Measurements from ENCODE around the gene SLC8A1. TPM values are rescaled to one million over a fixed set of nuclear protein-coding genes. Genes with fewer than 3 reads are reported as not detected.

The SLC8A1 gene
- total RNA-seq, 4 donors from 2014 or later, result 1.3 to 3.8 (median 2.4) TPM

DNA sequence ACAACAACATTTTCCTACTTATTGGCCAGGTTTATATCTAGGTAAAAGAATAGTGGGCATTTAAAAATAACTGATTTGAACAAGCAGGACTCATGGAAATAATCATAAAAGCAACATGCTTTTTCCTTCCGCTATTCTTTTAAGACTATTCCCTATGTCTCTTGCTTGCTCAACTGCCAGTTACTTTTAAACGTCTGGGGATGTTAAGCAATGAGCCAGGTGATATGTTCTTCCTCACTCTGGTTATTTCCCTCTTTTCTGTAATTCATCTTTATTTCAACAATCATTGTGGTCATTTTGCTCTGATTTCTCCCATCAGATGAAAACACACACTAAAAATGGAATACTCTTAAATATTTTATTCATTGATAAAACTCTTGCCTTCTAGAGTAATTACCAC, 33.4 kb upstream of the SLC8A1 start:
- DNase-seq, result no peak
- no peaks in the 10 kb centered on the region for H3K9me3 ChIP-seq
- no peaks in the 10 kb centered on the region for H3K27me3 ChIP-seq
- no peak overlapping the region for H3K27ac ChIP-seq
- TF ChIP-seq POLR2A (IDR thresholded peaks at IDR 0.05), result no peak
- TF ChIP-seq, protein P1, sequence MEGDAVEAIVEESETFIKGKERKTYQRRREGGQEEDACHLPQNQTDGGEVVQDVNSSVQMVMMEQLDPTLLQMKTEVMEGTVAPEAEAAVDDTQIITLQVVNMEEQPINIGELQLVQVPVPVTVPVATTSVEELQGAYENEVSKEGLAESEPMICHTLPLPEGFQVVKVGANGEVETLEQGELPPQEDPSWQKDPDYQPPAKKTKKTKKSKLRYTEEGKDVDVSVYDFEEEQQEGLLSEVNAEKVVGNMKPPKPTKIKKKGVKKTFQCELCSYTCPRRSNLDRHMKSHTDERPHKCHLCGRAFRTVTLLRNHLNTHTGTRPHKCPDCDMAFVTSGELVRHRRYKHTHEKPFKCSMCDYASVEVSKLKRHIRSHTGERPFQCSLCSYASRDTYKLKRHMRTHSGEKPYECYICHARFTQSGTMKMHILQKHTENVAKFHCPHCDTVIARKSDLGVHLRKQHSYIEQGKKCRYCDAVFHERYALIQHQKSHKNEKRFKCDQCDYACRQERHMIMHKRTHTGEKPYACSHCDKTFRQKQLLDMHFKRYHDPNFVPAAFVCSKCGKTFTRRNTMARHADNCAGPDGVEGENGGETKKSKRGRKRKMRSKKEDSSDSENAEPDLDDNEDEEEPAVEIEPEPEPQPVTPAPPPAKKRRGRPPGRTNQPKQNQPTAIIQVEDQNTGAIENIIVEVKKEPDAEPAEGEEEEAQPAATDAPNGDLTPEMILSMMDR (IDR thresholded peaks at IDR 0.05 in 4 of 5, conservative IDR thresholded peaks at IDR 0.05 in 1 of 5), result no peak
- intact Hi-C loops (cut with DNase I; ENCODE audit: low total_unique reads), result no loop called here
- in situ Hi-C loops (cut with MboI; ENCODE audit: low sequenced_read_pairs in 4 of 4), result no loop called here
- no peak overlapping the region for H3K4me3 ChIP-seq
- H3K36me3 ChIP-seq, result no peaks in the 10 kb centered on the region
- ATAC-seq, result no peak
- H3K4me1 ChIP-seq, result no peaks in the 10 kb centered on the region

DNA sequence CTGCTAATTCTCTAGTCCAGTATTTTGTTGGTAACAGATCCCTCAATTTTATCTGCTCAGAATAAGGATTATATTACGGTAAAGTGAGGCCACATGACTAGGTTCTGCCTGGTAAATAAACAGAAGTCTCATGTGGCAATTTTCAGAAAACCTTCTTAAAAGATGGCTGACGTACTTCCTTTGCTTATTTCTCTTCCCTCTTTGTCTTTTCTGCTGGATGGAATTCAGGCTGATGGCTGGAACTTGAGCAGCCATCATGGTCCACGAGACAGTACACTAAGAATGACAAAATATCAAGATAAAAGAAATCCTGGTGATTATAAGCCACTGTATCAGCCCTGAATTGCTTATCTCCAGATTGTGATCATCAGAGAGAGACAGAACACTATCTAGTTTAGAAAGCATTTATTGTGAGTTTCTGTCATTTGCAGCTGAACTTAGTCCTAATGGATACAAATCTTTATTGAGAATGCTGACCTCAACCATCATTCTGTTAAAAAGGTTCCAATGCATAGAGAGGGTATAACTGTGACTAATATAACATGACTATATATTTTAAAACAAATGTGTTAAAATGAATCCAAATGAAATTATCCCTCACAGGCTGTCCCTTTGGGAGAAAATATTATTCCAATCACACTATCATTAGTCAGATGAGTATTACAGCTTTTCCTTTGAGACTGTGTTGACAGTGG, 31.8 kb upstream of the SLC8A1 start:
- intact Hi-C loops (cut with DNase I; ENCODE audit: low total_unique reads), result no loop called here
- H3K4me1 ChIP-seq, result no peaks in the 10 kb centered on the region
- in situ Hi-C loops (cut with MboI; ENCODE audit: low sequenced_read_pairs in 4 of 4), result no loop called here
- no peak for ATAC-seq
- no peaks in the 10 kb centered on the region for H3K36me3 ChIP-seq
- no peak for DNase-seq
- TF ChIP-seq, protein P1 (IDR thresholded peaks at IDR 0.05 in 4 of 5, conservative IDR thresholded peaks at IDR 0.05 in 1 of 5), result no peak
- no peak for TF ChIP-seq POLR2A (IDR thresholded peaks at IDR 0.05)
- H3K9me3 ChIP-seq, result no peaks in the 10 kb centered on the region
- no peak overlapping the region for H3K4me3 ChIP-seq
- H3K27me3 ChIP-seq, result no peaks in the 10 kb centered on the region
- H3K27ac ChIP-seq, result no peak overlapping the region

DNA sequence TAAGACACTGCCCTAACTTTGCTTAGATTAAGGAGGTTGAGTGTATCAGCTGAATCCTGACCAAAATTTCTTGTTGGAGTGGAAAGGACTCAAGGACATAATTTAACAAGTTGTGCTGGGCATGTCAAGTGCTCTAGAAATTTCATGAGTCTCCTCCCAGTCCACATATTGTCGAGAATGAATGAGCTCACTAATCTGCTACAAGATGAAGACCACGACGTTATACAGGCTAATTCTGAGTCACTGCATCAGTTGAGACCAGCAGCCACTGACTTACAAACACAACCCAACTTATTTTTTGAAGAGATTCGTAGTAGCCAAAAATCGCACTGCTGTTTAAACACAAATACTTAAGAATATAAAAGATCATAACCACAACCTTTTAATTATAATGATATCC, 28.7 kb upstream of the SLC8A1 start:
- no peak overlapping the region for H3K27ac ChIP-seq
- TF ChIP-seq POLR2A (IDR thresholded peaks at IDR 0.05), result no peak
- TF ChIP-seq, protein P1 (IDR thresholded peaks at IDR 0.05 in 4 of 5, conservative IDR thresholded peaks at IDR 0.05 in 1 of 5), result no peak
- ATAC-seq, result no peak

DNA sequence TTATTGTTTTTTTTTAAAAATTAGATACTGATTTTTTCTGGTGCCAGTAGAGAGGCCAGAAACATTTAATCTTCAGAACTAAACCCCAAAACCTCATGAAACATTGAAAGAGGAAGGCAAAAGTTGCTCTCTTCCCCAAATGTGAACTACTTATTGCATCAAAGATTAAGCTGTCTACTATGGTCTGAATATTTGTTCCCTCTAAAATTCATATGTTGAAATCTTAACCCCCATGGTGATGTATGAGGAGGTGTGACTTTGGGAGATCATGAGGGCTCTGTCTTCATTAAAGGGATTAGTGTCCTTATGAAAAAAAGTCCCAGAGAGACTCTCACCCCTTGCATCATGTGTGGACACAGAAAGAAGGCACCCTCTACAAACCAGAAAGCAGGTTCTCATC, 28.2 kb upstream of the SLC8A1 start:
- in situ Hi-C loops (cut with MboI; ENCODE audit: low sequenced_read_pairs in 4 of 4), result no loop called here
- no peak overlapping the region for H3K27ac ChIP-seq
- ATAC-seq, result peak in 1 of 2 donors; percentile 55

More for the DNA sequence above, 28.7 kb upstream of the SLC8A1 start:
- H3K27me3 ChIP-seq, result no peaks in the 10 kb centered on the region
- H3K4me3 ChIP-seq, result no peak overlapping the region
- in situ Hi-C loops (cut with MboI; ENCODE audit: low sequenced_read_pairs in 4 of 4), result no loop called here
- DNase-seq, result no peak
- no peaks in the 10 kb centered on the region for H3K9me3 ChIP-seq
- no peaks in the 10 kb centered on the region for H3K36me3 ChIP-seq
- intact Hi-C loops (cut with DNase I; ENCODE audit: low total_unique reads), result no loop called here
- H3K4me1 ChIP-seq, result no peaks in the 10 kb centered on the region

DNA sequence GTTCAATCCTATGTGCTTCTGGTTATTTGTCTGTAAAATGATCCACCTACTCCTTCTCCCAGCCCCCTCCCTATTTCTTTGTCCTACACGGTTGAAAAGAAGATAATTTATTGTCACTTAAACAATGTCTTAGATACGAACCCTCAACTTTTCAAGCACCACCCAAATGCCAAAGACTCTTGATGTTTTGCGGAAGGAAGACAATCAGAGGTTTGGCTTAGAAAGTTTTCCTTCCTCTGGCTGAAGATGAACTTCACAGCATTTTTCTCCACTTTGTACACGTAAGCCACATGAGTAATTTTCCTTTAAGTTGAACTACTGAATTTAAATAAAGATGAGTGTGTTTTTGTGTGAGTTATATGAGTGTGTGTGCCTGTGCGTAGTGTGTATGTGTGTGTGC, 25.5 kb upstream of the SLC8A1 start:
- H3K27ac ChIP-seq, result no peak overlapping the region
- ATAC-seq (no peak), DNase-seq (no peak)
- H3K9me3 ChIP-seq, result no peaks in the 10 kb centered on the region
- no peaks in the 10 kb centered on the region for H3K36me3 ChIP-seq
- no peaks in the 10 kb centered on the region for H3K4me1 ChIP-seq
- TF ChIP-seq POLR2A (IDR thresholded peaks at IDR 0.05), result no peak
- TF ChIP-seq, protein P1 (IDR thresholded peaks at IDR 0.05 in 4 of 5, conservative IDR thresholded peaks at IDR 0.05 in 1 of 5), result no peak
- H3K27me3 ChIP-seq, result no peaks in the 10 kb centered on the region
- H3K4me3 ChIP-seq, result no peak overlapping the region
- intact Hi-C loops (cut with DNase I; ENCODE audit: low total_unique reads) (no loop called here), in situ Hi-C loops (cut with MboI; ENCODE audit: low sequenced_read_pairs in 4 of 4) (no loop called here)

More for the DNA sequence above, 28.2 kb upstream of the SLC8A1 start:
- no peak for DNase-seq
- Histone ChIP-seq H3K4me3 (no peak overlapping the region), H3K36me3 (no peaks in the 10 kb centered on the region), H3K4me1 (no peaks in the 10 kb centered on the region), H3K27me3 (no peaks in the 10 kb centered on the region), H3K9me3 (no peaks in the 10 kb centered on the region)
- intact Hi-C loops (cut with DNase I; ENCODE audit: low total_unique reads), result no loop called here
- TF ChIP-seq POLR2A (IDR thresholded peaks at IDR 0.05), result no peak
